SKM-1 treated with dmso at 0.1 percent for 144 hours (cell line): ENCODE data around the gene LFNG.
"Not testable (repeated sequence)": the region's sequence is repeated elsewhere in the genome, so short reads cannot be mapped to it uniquely, and the experiment has no call there.

Experiments
- DNase-seq: peaks from one replicate; lab custom pipeline; 2025; ENCODE audit not compliant: unreplicated experiment; lab: John Stamatoyannopoulos, UW

LFNG gene

GRCh38 chr7:2529161-2530070, 9.8 kb downstream of the LFNG start:
- peak; percentile 94 for DNase-seq

DNA sequence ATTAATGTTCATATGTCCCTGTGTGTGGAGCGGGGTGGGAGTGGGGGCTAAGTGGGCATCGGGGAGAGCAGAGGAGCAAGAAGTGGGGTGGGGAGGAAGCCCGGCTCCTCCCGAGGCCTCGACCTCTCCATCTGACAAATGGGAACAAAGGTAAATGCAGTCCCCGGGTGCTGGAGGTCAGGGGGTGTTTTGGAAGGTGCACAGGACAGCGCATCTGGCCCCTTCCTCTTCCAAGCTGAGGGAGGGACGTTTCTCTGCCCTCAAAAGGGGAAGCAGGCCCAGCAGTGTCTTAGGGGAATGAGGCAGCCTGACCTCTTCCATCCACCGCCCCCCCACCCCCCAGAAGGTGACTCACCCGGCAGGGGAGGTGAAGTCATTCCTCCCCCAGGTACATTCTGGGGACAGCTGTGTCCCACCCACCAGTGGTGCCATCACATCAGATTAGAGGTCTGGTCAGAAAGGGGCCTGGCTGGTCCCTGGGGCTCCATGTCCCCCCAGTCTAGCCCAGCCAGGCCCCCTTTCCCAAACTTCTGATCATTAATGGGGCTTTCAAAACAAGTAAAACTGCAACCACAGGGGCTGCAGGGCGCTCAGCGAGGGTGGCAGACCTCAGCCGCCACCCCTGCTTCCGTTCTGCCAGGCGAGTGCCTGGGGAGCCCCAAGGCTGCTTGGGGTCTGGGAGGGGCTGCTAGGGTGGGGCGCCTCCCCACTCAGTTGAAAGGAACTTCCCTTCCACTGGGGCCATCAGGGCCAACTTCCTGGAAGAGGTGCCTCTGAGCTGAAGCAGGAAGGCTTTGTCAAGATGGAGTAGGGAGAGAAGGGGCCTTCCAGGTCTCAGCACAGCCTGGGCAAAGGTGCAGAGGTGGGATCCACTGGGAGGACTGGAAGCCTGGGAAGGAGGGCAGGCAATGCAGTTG, 10.8 kb downstream of the LFNG start:
- peak; percentile 91 for DNase-seq

GRCh38 chr7:2530994-2531795, 11.6 kb downstream of the LFNG start:
- not testable (repeated sequence) for DNase-seq

GRCh38 chr7:2531796-2532110, 12.2 kb downstream of the LFNG start:
- DNase-seq: not testable (repeated sequence)

- DNase-seq: not testable (repeated sequence)
These were observed 12.7 kb downstream of the LFNG start for GRCh38 chr7:2532199-2532772.

DNA sequence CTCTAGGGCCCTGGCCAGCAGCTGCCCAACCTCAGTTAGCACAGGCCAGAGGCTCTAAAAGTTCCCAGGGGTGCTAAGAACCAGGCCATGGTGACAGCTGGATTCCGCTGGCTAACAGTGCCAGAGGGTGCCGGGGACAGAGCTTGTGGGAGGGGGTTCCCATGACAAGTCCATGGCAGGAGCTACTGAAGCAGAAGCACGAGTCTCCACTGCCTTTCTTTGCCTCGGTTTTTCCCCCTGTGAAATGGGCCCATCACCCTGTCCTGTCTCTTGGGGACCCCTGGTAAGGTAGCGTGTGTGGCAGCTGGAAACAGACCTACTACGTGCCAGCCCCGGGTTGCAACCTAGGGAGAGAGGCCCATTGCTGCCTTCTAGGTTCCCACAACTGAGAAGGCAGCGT, 13.2 kb downstream of the LFNG start:
- DNase-seq: not testable (repeated sequence)

DNA sequence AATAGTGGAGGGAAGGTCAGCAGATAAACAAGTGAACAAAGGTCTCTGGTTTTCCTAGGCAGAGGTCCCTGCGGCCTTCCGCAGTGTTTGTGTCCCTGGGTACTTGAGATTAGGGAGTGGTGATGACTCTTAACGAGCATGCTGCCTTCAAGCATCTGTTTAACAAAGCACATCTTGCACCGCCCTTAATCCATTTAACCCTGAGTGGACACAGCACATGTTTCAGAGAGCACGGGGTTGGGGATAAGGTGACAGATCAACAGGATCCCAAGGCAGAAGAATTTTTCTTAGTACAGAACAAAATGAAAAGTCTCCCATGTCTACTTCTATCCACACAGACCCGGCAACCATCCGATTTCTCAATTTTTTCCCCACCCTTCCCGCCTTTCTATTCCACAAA, 14.0 kb downstream of the LFNG start:
- not testable (repeated sequence) for DNase-seq

GRCh38 chr7:2534214-2534613, 14.6 kb downstream of the LFNG start:
- not testable (repeated sequence) for DNase-seq

- DNase-seq: not testable (repeated sequence)
These were observed 16.5 kb downstream of the LFNG start for GRCh38 chr7:2535872-2536627.

DNA sequence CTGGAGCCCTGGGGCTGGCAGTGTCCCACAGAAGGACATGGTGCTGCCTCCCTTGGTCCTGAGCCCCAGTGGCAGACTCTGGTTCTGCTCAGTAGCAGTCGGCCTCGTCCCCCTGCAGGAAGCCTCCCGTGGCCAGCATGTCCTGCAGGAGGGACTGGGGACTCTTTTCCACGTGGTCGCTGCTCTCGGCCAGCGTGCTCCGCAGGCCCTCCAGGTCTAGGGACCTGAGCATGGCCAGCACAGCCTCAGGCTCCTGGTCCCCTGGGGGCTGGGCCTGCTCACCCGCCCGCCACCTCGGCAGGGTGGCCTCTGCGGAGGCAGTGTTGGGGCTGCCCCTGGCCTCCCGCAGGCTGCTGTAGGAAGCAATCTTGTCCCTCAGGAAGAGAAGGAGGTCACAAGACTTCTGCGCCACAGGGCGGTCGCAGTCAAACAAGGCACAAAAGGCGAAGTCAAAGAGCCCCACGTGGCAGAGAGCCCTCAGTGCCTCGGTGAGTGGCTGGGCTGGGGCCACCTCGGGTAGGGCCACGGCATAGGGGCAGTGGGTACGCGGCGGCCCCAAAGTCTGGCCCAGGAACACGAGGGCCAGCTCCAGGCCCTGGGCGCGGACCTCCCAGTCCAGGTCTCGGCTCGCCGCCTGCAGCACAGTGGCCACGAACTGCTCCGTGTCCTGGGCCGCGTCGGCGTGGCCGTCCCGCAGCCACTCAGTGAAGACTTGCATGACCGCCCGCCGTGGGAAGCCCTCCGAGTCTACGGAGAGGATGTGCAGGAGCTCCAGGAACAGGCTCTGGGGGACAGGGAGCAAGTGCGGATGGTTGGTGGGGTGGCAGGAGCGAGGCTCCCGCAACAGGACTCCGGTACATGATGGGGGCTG, 18.6 kb downstream of the LFNG start:
- no peak for DNase-seq

DNA sequence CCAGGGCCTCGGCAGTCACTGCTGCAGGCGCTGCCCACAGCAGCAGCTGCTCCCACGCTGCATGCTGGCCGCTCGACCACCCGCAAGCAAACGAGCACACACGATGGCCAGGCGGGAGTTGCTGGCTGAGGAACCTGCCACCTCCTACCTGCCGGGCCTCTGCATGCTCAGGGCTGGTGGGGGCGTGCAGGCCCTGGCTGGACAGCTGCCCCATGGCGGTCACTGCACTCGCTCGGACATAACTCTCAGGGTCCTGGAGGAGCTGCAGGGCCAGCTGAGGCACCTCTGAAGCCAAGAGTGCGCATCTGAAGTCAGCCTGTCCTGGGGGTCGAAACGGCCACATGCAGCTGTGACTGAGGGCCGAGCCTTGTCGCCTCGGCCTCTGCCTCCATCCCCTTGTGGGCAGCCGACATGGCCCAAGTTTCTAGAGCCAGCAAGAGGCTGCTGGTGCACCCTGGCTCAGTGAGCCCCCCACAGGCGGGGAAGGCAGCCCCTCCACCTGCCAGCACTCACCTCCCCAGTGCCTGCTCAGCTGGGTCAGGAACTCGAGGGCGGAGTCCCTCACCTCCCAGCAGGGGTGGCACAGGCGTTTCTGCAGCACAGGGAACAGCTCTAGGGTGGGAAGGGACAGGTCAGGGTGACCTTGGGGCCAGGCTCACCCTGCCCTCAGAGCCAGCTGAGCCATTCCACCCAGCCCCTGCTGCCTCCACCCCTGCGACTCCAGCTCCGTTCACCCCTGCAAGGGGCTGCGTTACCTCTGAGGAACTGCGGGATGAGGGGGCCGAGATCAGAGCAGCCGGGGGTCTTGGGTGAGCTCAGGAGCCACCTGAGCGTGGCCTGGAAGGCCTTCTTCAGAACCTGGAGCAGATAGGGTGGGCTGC, 19.7 kb downstream of the LFNG start:
- no peak for DNase-seq

GRCh38 chr7:2540133-2540532, 20.6 kb downstream of the LFNG start:
- no peak for DNase-seq

DNA sequence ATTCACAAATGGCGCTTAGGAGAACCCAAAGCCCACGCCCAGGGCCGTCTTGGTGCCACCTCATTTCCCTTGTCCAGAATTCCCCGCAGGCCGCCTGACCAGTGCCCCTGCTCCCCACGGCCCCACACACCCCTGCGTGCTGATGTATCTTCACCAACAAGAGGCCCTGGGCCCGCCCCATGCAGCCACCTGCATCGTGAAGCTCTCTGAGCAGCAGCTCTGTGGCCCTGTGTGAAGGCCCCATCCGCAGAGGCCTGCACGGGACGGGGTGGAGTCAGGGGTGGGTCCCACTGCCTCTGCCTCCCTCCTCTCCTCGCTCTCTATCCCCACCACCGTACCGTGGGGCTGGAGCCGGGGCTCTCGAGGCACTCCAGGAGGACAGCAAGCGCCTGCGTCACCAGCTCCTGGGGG, 21.1 kb downstream of the LFNG start:
- no peak for DNase-seq

DNA sequence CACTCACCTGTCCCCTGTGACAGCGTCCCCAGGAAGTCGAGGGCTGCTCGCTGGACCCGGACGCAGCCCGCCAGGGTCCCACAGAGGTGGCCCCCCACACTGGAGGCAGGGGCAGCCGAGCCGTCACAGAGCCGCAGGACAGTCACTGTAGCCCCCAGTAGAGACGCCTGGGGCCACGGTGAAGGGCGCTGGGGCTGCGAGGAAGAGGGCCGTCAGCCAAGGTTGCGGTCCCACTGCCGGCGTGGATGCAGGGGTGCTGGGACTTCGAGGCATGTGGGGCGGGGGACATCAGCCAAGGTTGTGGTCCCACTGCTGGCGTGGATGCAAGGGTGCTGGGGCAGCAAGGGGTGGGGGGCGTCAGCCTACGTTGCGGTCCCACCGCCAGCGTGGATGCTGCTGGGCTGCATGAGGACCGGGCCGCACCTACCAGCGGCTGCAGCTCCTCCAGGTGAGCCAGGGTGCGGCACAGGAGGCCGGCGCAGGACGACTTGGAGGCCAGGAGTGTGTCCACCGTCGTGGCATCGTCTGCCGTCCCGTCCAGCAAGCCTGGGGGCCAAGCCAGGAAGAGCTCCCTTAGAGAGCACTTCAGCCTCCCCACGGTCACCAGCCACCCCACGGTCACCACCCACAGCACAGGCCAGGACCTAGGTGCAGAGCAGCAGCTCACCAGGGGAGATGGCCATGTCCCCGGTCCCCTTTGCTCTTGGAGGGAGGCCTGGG, 21.9 kb downstream of the LFNG start:
- no peak for DNase-seq

- no peak for DNase-seq
These were observed 22.7 kb downstream of the LFNG start for GRCh38 chr7:2542011-2542915.
